ENCODE measurements around the gene CAND2. TPM values are rescaled to one million over a fixed set of nuclear protein-coding genes. Genes with fewer than 3 reads are reported as not detected.

The CAND2 gene
- total and polyA plus RNA-seq, 10 of the 15 experiments (the other 5 are each of a cell fraction or from before 2014, with no cell fraction given), result 0.03 to 1.9 (median 0.52) TPM

GRCh38 chr3:12777171-12777570 is 19.3 kb upstream of the CAND2 start (continued):
- TF ChIP-seq ZBTB33 (IDR thresholded peaks at IDR 0.05), result no peak
- TF ChIP-seq, protein P1, sequence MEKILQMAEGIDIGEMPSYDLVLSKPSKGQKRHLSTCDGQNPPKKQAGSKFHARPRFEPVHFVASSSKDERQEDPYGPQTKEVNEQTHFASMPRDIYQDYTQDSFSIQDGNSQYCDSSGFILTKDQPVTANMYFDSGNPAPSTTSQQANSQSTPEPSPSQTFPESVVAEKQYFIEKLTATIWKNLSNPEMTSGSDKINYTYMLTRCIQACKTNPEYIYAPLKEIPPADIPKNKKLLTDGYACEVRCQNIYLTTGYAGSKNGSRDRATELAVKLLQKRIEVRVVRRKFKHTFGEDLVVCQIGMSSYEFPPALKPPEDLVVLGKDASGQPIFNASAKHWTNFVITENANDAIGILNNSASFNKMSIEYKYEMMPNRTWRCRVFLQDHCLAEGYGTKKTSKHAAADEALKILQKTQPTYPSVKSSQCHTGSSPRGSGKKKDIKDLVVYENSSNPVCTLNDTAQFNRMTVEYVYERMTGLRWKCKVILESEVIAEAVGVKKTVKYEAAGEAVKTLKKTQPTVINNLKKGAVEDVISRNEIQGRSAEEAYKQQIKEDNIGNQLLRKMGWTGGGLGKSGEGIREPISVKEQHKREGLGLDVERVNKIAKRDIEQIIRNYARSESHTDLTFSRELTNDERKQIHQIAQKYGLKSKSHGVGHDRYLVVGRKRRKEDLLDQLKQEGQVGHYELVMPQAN (conservative IDR thresholded peaks at IDR 0.05), result no peak
- no peak for TF ChIP-seq NR2C1 (IDR thresholded peaks at IDR 0.05)
- TF ChIP-seq MLLT1 (IDR thresholded peaks at IDR 0.05), result no peak
- TF ChIP-seq RBBP5 (conservative IDR thresholded peaks at IDR 0.05), result no peak
- no peak for TF ChIP-seq KAT2A (conservative IDR thresholded peaks at IDR 0.05; ENCODE audit: control insufficient read depth, low read depth, low read length)
- TF ChIP-seq TCF12 (IDR thresholded peaks at IDR 0.05; ENCODE audit: low read depth, low read length), result no peak
- no peak for TF ChIP-seq HDGF (IDR thresholded peaks at IDR 0.05)
- TF ChIP-seq MXI1 (IDR thresholded peaks at IDR 0.05; ENCODE audit: low read depth, low read length), result no peak

Measured in GM12878 (cell line).